Measurements from ENCODE around the gene MIGA2.

- no peak for TF ChIP-seq CTCF (IDR thresholded peaks at IDR 0.05; ENCODE audit: insufficient read depth, low read length)
- no peak for TF ChIP-seq GABPA (IDR thresholded peaks at IDR 0.05; ENCODE audit: low read depth)
Observed at GRCh38 chr9:128987805-128988204, 48.6 kb upstream of the MIGA2 start.

Data from HL-60 (cell line).